Measurements from ENCODE around the gene PRMT1.
A peak's percentile ranks its signal among the peaks of the same experiment; 100 is the strongest.

Gene PRMT1

DNA sequence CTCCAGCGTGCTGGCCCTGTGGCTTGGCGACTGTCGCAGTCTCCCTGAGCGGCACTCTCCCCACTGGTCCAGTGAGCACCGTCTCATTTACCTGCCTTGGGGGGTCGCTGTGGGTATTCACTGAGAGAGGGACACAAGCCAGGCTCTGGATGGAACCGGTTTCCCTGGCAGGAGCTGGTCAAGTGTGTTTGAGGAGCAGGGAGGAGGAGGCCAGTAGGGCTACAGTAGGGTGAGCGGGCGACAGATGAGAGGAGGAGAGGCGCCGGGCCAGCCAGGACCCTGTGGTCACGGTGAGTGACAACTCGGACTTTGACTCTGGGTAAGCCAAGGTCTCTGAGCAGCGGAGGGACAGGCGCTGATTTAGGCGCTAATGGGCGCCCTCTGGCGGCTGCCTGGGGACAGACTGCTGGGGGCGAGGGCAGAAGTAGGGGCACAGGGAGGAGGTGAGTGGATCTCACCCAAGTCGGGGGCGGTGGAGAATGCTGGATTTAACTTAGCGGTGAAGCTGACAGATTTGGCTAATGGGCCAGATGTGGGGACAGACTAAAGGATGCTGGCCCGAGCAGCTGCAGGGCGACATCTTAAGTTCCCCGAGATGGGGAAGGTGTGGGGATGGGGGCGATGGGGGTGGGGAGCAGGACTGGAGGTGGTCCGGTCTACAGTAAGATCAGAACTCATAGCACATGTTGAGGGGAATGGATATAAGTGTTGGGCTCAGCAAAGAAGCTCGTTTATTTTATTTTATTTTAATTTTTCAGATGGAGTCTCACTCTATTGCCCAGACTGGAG lies 4.7 kb upstream of the PRMT1 start:
- DNase-seq: peak; percentile 63

DNA sequence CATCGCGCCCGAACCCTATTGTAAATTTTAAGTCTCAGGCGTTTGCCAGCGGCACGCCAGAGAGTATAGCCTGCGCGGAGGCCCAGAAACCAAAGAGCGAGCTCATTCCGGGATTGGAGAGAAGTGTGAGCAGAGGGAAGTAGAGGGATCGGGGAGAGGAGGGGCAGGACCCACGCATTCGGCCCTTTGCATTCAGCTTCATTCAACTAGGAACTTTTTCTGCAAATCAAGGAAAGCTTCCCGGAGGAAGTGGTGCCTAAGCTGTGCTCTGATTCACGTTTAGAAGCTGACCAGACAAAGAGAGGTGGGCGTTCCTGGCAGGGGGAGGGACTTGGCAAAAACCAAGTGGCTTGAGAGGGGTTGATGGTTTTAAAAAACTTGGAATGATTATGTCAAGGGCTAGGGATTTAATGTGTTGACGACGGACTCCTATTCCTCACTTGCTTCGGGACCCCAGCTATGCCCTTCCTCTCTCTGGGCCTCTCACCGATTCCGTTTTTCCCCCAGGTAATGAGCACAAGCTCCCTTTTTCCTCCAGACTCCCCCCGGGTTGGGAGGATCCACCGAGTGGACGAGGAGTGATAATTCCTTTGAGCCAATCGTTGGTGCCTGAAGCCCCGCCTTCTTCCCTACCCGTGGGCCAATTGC lies 811 bp upstream of the PRMT1 start:
- no peak for DNase-seq

DNA sequence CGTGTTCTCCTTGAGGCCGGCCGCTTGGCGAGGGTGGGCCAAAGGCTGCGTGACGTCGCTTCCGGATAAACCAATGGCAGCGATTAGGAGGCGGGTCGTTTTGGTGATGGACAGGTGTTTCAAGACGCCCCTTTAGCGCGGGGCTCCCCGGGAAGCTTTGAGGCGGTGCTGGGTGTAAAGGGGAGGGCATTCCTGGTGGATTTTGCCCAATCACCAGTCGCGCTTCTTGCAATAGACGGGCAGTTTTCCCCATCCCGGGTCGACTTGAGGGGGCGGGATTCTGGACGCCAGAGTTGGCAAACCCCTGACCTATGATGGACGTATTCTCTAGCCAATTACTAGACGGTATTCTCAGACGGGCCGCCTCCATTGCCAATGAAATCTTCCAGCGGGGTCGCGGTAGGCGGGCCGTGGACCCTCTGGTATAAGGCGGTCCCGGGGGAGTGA lies 264 bp upstream of the PRMT1 start:
- DNase-seq: peak; percentile 97

DNA sequence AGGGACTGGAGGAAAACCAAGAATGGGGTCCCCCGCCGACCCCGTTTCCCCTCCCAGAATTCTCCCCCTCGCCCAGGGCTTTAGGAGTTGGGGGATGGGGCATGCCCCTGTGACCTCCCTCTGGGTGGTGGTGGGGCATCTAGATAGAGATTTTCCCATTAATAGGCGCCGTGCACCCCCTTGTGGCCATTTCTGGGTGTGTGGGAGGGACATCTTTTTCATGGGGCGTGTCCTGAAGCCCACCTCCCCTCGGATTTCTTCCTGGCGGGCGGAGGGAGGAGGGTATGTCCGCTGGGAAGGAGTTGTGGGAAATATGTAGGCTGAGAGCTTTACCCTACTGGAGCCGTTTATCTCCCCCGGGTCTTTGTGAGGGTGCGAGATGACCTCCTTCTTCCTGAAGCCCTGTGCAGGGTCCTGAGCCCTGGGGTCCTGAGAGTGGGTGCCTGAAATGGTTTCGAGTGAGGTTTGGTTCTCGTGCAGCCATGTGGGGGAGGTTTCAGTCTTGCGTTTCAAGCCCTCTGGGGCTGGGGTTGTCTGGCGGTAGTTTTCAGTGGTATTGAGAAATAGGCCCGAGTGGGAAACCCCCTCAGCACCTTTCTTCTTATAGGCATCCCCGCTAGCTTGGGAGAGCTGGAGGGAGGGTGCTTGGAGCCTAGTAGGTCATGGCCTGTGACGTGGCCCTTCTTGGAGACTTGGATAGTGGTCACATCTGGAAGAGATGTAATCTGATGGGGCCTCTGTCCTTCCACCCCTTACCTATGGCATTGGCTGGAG lies 1.0 kb downstream of the PRMT1 start:
- DNase-seq: peak; percentile 73

DNA sequence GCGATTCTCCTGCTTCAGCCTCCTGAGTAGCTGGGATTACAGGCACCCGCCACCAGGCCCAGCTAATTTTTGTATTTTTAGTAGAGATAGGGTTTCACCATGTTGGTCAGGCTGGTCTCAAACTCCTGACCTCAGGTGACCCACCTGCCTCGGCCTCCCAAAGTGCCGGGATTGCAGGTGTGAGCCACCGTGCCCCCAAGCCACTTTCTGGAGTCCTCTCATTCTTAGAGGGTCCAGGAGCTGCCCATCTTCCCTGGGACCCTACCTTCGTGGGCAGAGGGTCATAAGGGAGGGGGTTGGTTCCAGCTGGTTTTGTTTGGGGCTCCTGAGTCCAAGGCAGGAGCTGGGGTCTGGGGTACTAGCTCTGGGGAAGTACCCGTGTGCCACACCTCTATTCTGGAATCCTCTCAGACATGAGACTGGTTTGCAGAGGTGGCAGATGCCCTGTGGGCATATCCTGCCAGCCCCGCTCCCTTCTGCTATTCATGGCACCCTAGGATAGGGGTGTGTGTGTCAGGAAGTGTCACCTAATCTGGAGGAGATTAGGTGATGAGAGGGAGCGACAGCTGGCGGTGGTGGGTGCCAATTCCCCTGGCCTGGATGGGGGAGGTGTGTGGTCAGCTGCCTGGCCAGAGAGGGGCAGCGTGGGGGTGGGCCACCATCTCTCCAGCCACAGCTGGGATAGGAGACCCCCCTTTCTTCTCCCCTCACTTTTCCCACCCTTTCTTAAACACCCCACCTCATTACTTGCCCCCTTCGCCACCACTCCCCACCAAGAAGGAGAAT lies 2.1 kb downstream of the PRMT1 start:
- no peak for DNase-seq

DNA sequence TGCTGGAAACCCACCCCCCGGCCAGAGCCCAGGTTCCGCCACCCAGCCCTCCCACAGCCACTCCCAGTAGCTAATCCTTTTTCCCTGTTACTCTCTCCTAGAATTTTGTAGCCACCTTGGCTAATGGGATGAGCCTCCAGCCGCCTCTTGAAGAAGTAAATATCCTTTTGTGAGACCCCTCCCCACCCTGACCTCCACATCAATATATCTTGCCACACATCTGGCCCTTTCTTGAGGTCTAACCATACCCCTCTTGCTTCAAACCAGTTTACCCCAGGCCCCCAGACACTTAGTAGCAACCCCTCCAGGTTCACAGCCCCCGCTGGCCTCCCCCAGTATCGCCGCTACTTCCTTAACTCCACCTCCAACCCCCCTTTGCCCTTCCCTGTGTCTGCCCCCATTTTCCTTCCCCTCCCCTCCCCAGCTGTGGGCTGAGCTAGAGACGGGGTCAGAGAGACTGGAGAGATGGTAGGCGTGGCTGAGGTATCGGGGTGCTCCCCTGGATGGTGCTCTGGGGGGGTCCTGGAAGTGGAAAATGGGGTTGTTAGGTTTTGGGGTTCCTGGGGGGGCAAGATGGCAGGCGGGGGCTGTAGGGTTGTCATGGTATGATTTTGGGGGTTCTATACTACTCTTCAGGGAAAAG lies 2.8 kb downstream of the PRMT1 start:
- no peak for DNase-seq

DNA sequence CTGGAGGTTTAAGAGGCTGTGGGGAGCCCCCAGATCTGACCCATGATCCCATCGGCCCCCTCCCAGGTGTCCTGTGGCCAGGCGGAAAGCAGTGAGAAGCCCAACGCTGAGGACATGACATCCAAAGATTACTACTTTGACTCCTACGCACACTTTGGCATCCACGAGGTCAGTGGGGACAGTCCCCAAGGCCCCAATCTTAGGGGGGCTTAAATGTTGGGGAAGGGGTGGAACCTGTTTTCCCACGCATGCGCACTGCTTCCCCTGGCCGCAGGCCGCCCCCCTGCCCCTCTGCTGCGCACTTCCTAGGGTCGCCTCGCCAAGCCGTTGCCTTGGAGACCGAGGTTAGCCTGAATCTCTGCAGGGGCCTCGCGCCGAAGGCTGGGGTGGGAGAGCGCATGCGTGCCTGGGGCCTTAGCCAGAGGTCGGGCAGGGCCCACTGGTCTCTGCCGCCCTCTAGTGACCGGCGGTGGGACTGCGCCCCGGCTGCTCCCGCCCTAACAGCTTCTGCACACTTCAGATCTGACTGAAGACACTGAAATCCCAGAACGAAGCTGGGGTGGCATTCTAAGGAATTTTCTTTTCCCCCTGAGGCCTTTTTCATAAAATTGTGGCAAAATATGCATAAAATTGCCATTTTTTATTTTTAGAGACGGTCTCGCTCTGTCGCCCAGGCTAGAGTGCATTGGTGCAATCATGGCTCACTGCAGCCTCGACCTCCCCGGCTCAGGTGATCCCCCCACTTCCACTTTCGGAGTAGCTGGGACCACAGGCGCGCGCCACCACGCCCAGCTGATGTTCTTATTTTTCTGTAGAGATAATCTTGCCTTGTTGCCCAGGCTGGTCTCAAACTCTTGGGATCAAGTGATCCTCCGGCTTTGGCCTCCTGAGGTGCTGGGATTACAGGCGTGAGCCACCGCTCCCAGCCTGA lies 3.6 kb downstream of the PRMT1 start:
- peak; percentile 89 for DNase-seq

DNA sequence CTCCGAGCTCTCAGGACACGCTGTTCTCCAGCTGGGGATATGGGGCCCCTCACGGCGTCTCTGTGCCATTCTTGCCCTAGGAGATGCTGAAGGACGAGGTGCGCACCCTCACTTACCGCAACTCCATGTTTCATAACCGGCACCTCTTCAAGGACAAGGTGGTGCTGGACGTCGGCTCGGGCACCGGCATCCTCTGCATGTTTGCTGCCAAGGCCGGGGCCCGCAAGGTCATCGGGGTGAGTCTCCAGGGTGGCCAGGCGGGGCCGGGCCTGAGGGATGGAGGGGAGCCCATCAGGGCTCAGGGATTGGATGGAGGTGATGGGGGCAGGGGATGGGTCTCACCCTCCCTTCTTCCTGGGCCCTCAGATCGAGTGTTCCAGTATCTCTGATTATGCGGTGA lies 4.8 kb downstream of the PRMT1 start:
- DNase-seq: no peak

DNA sequence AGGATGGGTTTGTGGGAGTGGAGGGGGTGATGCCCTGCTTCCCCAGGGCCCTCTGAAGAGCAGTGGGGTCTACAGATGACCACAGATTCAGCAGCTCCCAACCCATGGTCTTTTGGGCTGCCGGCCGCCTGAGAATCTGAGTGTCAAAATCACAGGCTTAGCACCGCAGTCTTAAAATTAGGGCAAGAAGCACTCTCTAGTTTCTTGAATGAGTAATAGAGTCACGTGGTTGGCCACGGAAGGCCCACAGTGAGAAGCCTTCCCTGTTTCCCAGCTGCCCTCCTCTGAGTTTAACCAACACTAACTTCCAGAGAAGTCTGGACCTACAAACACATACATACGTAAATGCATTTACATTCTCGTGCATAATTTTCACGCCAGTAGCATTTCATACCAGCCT lies 5.2 kb downstream of the PRMT1 start:
- DNase-seq: no peak

DNA sequence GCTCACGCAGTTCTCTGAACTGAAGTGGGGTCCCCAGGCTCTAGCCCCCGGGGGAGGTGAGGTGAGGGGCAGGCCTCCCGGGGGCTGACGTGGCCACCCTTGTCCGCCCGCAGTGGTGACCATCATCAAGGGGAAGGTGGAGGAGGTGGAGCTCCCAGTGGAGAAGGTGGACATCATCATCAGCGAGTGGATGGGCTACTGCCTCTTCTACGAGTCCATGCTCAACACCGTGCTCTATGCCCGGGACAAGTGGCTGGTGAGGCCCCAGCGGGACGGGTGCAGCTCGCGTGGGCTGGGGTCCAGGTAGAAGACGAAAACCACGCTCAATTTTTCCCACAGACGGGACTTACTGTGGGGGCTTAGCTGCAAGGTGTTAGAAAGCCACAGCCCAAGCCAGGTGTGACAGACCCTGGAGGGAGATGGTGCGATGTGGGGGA lies 6.8 kb downstream of the PRMT1 start:
- no peak for DNase-seq

DNA sequence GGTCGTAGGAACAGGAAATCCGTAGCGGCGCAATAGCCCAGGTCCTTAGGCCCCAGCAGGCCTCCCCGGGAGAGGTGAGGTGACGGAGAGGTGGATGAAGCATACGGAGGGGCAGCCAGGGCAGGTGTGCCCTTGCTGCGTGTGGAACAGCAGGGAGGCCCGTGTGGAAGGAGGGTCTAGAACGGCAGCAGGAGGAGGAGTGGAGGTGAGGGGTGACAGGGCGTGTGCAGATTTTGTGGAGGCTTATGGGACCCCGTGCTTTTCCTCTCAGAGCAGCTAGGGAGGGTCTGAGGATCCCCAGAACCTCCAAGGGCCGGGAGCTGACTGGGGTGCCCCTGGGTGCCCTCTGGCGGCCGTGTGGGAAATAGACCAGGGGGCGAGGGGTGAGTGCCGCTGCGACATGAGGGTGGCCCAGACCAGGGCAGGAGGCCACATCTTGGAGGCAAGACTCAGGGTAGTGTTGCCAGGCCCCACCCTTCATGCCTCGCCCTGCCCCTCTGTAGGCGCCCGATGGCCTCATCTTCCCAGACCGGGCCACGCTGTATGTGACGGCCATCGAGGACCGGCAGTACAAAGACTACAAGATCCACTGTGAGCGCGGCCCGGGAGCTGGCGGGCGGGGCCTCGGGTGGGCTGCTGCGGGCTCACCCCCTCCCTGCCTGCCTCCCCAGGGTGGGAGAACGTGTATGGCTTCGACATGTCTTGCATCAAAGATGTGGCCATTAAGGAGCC lies 7.3 kb downstream of the PRMT1 start:
- DNase-seq: no peak

DNA sequence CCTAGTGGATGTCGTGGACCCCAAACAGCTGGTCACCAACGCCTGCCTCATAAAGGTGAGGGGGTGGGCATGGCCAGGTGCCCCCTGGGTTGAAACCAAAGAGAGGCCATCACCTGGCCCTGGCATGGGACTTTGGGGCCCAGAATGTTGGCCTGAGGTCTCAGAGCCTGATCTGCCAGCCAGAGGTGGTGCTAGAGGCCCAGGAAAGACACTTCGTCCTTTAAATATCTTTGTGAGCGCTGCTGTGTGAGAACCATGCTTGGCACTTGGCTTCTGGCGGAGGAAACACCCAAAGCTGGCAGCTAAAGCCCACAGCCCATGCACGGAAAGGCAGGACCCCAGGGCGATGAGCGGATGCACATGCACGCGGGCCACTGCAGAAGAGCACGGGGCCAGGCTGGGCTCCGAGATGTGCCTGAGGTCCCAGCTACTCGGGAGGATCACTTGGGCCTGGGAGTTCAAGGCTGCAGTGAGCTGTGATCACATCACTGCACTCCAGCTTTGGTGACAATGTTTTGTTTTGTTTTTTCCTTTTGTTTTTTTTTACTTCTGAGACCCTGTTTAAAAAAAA lies 8.0 kb downstream of the PRMT1 start:
- DNase-seq: no peak

DNA sequence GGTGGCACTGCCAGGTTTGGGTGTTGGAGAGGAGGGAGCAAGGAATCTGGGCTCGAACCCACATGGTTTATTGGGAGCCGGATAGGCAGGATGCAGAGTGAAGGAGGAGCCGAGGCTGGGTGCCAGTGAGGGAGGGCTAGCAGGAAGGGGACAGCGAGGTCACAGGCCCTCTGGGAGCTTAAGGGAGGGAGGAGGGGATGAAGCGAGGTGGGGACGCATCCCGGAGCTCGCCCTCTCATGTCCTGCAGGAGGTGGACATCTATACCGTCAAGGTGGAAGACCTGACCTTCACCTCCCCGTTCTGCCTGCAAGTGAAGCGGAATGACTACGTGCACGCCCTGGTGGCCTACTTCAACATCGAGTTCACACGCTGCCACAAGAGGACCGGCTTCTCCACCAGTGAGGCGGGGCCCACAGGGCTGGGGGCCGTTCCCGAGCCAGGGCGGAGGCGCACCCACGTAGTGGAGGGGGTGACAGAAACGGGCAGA lies 8.8 kb downstream of the PRMT1 start:
- no peak for DNase-seq

DNA sequence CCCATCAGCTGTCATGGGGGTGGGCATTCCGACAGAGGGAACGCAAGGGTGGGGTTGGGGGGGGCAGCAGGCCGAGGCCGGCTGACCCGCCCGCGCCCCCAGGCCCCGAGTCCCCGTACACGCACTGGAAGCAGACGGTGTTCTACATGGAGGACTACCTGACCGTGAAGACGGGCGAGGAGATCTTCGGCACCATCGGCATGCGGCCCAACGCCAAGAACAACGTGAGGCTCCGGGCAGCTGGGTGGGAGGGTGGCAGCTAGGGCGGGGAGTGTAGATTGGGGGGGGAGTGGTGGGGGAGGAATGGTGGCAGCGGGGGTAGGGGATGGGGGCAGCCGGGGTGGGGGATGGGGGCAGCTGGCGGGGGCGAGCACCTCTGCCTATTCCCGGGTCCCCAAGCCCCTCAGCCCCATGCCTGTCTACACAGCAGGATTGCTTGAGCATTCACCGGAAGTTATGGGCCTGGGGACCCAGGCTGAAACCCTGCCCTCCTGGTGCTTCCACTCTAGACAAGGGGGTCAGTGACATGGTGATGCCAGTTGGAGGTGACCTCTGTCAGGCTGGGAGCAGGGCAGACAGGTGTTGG lies 9.5 kb downstream of the PRMT1 start:
- DNase-seq: no peak

DNA sequence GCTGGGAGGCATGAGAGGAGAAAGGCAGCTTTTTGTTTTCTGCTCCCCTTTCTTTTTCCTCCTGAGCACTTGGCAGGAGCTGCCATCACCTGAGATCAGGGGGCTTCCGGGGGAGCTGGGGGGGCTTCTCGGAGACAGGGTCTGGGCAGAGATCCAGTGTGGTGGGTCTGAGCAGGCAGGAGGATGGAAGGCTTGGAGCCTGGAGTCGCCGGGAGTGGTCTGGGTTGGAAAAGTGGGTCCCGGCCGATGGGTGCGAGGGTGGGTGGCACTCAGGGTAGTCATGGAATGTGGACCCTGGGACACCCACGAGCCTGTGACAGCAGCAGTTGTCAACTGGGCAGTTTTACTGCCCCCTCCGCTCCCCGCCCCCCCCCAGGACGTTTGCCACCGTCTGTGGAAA lies 10.1 kb downstream of the PRMT1 start:
- no peak for DNase-seq

DNA sequence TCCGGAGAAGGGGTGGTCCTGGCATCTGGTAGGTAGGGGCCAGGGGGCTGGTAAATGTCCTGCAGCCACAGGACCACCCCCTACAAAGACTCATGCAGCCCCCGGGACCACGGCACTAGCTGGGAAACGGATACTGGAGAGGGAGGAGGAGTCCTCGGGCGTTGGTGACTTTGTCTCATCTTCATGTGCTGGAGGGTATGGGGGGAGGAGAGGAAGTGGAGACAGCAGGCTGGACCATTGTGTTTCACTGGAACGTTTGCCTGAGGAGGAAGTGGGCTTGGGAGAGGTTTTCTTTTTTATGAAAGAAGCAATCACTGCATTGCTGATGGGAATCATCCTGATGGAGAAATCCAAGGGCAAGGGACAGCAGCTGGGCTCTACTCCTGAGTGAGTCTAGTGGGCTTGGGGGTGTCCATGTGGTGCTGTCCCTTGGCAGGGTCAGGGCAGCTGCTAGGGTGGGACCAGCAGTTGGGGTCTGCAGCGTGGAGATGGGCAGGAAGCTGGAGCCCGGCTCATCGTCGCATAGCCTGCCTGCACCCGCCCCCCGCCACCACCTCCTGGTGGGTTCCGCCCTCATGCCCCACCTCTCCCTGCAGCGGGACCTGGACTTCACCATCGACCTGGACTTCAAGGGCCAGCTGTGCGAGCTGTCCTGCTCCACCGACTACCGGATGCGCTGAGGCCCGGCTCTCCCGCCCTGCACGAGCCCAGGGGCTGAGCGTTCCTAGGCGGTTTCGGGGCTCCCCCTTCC lies 10.7 kb downstream of the PRMT1 start:
- no peak for DNase-seq

DNA sequence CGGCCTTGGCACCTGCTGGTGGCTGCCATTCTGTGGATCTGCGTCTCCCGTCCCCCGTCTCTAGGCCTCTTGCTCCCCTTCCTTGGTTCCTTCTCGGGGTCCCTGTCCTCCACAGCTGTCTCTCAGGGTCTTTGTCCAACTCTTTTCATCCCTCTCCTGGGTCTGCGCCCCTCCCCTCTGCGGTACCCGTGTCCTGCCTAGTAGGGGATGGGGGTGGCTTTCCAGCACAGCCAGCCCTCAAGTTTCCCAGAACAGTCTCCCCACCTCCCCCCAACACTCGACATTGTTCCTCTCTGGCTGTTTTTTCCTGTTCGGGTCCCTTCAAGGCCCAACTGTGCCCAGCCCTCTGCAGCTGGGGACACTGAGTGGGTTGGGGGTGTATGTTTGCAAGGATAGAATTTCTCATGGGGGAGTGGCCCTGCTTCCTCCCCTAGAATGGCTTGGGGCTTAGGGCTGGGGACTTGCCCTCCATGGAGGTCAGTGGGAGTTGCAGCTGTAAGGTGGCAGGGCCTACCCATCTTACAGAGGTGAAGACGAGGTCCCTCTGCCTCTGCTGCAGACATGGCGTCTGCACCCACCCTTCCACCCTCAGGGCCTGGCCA lies 11.6 kb downstream of the PRMT1 start:
- DNase-seq: no peak
